D341Med (cell line): Measurements from ENCODE around the gene CNTN1.

Experiments
- DNase-seq: peaks from one replicate; pipeline ENCODE4 v3.0.0; 2012; ENCODE audit warnings: low spot score

Gene CNTN1

GRCh38 chr12:40770781-40771180, 78.5 kb downstream of the CNTN1 start:
- DNase-seq: no peak

- no peak for DNase-seq
Observed at GRCh38 chr12:40775661-40776060, 83.4 kb downstream of the CNTN1 start.

GRCh38 chr12:40784102-40784501, 91.9 kb downstream of the CNTN1 start:
- no peak for DNase-seq

- no peak for DNase-seq
Observed at GRCh38 chr12:40788276-40788675, 96.0 kb downstream of the CNTN1 start.

- DNase-seq: no peak
Observed at GRCh38 chr12:40792792-40793386, 100.7 kb downstream of the CNTN1 start.

- DNase-seq: no peak
Observed at GRCh38 chr12:40793471-40793870, 101.2 kb downstream of the CNTN1 start.

GRCh38 chr12:40794087-40794486, 101.8 kb downstream of the CNTN1 start:
- DNase-seq: no peak

GRCh38 chr12:40801082-40801481, 108.8 kb downstream of the CNTN1 start:
- DNase-seq: no peak

- no peak for DNase-seq
Observed at GRCh38 chr12:40801861-40802260, 109.6 kb downstream of the CNTN1 start.

GRCh38 chr12:40802656-40803055, 110.4 kb downstream of the CNTN1 start:
- no peak for DNase-seq

GRCh38 chr12:40819436-40820108, 127.3 kb downstream of the CNTN1 start:
- peak; percentile 77 for DNase-seq

- no peak for DNase-seq
Observed at GRCh38 chr12:40820794-40821484, 128.7 kb downstream of the CNTN1 start.

- no peak for DNase-seq
Observed at GRCh38 chr12:40825156-40825555, 132.9 kb downstream of the CNTN1 start.

- no peak for DNase-seq
Observed at GRCh38 chr12:40827683-40828592, 135.7 kb downstream of the CNTN1 start.

- no peak for DNase-seq
Observed at GRCh38 chr12:40828593-40828990, 136.4 kb downstream of the CNTN1 start.

GRCh38 chr12:40829738-40830144, 137.5 kb downstream of the CNTN1 start:
- no peak for DNase-seq

GRCh38 chr12:40831916-40832315, 139.7 kb downstream of the CNTN1 start:
- no peak for DNase-seq

GRCh38 chr12:40832668-40833067, 140.4 kb downstream of the CNTN1 start:
- DNase-seq: no peak

- no peak for DNase-seq
Observed at GRCh38 chr12:40833818-40834217, 141.6 kb downstream of the CNTN1 start.

- DNase-seq: no peak
Observed at GRCh38 chr12:40834321-40834720, 142.1 kb downstream of the CNTN1 start.

GRCh38 chr12:40837891-40838429, 145.7 kb downstream of the CNTN1 start:
- no peak for DNase-seq

GRCh38 chr12:40843495-40843894, 151.3 kb downstream of the CNTN1 start:
- no peak for DNase-seq
